ENCODE measurements around the gene SMG9.

DNA sequence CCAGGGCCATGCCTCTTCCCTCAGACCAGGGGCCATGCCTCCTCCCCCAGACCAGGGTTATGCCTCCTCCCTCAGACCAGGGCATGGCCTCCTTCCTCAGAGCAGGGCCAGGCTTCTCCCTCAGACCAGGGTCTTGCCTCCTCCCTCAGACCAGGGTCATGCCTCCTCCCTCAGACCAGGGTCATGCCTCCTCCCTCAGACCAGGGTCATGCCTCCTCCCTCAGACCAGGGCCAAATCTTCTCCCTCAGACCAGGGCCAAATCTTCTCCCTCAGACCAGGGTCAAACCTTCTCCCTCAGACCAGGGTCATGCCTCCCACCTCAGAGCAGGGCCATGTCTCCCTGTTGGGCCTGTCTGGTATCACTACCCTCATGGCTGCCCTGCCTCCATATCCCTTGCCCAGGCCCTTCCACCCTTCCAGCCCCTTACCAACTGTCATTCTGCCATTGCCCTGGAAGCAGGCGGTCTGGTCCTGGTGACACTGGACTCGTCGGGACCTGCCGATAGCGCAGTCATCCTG is 43.3 kb upstream of the SMG9 start:
- TF ChIP-seq, protein P1, sequence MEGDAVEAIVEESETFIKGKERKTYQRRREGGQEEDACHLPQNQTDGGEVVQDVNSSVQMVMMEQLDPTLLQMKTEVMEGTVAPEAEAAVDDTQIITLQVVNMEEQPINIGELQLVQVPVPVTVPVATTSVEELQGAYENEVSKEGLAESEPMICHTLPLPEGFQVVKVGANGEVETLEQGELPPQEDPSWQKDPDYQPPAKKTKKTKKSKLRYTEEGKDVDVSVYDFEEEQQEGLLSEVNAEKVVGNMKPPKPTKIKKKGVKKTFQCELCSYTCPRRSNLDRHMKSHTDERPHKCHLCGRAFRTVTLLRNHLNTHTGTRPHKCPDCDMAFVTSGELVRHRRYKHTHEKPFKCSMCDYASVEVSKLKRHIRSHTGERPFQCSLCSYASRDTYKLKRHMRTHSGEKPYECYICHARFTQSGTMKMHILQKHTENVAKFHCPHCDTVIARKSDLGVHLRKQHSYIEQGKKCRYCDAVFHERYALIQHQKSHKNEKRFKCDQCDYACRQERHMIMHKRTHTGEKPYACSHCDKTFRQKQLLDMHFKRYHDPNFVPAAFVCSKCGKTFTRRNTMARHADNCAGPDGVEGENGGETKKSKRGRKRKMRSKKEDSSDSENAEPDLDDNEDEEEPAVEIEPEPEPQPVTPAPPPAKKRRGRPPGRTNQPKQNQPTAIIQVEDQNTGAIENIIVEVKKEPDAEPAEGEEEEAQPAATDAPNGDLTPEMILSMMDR (IDR thresholded peaks at IDR 0.05), result no peak
- TF ChIP-seq POLR2A (IDR thresholded peaks at IDR 0.05), result no peak

Data from breast epithelium (tissue), 3 donors.